ENCODE measurements around the gene RBBP8NL. TPM values are rescaled to one million over a fixed set of nuclear protein-coding genes. Genes with fewer than 3 reads are reported as not detected.
A peak's percentile ranks its signal among the peaks of the same experiment; 100 is the strongest.

Gene RBBP8NL
- total RNA-seq, 1 donor from 2014 or later, result 0.10 TPM

DNA sequence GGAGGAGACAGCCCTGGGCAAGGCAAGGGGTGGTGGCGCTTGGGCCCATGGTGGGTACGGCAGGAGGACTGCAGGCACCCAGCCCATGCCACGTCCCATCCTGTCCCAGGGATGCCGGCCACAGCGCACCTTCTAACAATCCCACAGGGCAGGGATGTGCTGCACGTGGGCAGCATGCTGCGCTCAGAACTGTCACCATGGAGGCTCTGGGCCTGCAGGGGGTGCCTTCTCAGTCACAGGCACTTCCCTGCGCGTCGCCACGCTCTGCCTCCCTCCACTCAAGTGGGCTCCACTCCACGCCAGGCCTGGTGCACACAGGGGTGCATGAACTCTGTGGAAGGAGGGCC, 22.6 kb downstream of the RBBP8NL start:
- Mint-ChIP-seq H3K27me3 (ENCODE audit: unreplicated experiment) (peaks cover 11% of the 10 kb centered on the region), H3K4me1 (ENCODE audit: unreplicated experiment) (peaks cover 6% of the 10 kb centered on the region), H3K36me3 (ENCODE audit: low read depth, unreplicated experiment) (no peaks in the 10 kb centered on the region), H3K27ac (ENCODE audit: unreplicated experiment) (no peak overlapping the region), H3K4me3 (ENCODE audit: unreplicated experiment) (no peak overlapping the region), H3K9me3 (ENCODE audit: unreplicated experiment) (no peaks in the 10 kb centered on the region)
- TF ChIP-seq, protein P1, sequence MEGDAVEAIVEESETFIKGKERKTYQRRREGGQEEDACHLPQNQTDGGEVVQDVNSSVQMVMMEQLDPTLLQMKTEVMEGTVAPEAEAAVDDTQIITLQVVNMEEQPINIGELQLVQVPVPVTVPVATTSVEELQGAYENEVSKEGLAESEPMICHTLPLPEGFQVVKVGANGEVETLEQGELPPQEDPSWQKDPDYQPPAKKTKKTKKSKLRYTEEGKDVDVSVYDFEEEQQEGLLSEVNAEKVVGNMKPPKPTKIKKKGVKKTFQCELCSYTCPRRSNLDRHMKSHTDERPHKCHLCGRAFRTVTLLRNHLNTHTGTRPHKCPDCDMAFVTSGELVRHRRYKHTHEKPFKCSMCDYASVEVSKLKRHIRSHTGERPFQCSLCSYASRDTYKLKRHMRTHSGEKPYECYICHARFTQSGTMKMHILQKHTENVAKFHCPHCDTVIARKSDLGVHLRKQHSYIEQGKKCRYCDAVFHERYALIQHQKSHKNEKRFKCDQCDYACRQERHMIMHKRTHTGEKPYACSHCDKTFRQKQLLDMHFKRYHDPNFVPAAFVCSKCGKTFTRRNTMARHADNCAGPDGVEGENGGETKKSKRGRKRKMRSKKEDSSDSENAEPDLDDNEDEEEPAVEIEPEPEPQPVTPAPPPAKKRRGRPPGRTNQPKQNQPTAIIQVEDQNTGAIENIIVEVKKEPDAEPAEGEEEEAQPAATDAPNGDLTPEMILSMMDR (IDR thresholded peaks at IDR 0.05; ENCODE audit: unreplicated experiment), result no peak
- DNase-seq (ENCODE audit: low spot score), result no peak

DNA sequence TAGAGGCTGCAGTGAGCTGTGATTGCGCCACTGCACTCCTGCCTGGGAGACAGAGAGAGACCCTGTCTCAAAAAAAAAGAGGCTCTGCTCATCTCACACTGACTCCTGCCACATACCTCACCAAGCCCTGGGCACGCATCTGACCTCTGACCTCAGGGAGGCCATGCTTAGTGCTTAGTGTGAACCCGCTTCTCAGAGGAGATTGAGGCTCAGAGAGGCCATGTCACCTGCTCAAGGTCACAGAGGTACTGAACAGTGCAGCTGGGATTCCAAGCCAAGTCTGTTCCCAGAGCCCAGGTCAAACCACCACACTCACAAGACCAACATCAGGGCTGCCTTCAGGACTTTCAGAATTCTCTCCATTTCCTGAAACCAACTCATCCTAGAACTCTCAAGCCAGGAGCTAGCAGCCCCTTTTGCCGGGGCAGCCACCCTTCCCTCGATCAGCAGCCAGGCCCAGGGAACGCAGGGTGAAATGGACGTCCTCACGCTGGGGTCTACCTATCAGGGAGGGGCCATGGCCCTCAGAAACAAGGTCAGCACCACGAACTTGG, 23.1 kb downstream of the RBBP8NL start:
- TF ChIP-seq, protein P1 (IDR thresholded peaks at IDR 0.05; ENCODE audit: unreplicated experiment), result no peak
- DNase-seq (ENCODE audit: low spot score), result no peak
- Mint-ChIP-seq H3K4me3 (ENCODE audit: unreplicated experiment) (no peak overlapping the region), H3K4me1 (ENCODE audit: unreplicated experiment) (peaks cover 6% of the 10 kb centered on the region), H3K27me3 (ENCODE audit: unreplicated experiment) (peaks cover 6% of the 10 kb centered on the region), H3K9me3 (ENCODE audit: unreplicated experiment) (no peaks in the 10 kb centered on the region), H3K27ac (ENCODE audit: unreplicated experiment) (peak overlapping the region; percentile 24), H3K36me3 (ENCODE audit: low read depth, unreplicated experiment) (no peaks in the 10 kb centered on the region)

DNA sequence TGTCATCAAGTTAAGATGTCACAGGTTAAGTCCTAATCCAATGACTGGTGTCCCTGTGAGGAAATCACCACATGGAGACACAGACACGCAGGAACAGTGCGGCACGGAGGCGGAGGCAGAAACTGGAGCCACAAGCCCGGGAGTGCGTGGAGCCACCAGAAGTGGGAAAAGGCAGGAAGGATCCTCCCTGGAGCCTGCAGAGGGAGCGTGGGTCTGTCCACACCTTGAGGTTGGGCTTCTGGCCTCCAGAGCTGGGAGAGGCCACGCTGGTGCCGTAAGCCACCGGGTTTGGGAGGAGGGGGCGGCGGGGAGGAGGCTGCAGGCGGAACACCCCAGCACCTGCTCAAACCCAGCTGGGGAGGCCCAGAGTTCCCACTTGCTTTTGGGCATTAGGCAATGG, 24.0 kb downstream of the RBBP8NL start:
- Mint-ChIP-seq H3K9me3 (ENCODE audit: unreplicated experiment) (no peaks in the 10 kb centered on the region), H3K36me3 (ENCODE audit: low read depth, unreplicated experiment) (no peaks in the 10 kb centered on the region), H3K27ac (ENCODE audit: unreplicated experiment) (no peak overlapping the region), H3K4me3 (ENCODE audit: unreplicated experiment) (peak overlapping the region; percentile 42), H3K4me1 (ENCODE audit: unreplicated experiment) (peaks cover 6% of the 10 kb centered on the region), H3K27me3 (ENCODE audit: unreplicated experiment) (peaks cover 5% of the 10 kb centered on the region)
- TF ChIP-seq, protein P1 (IDR thresholded peaks at IDR 0.05; ENCODE audit: unreplicated experiment), result no peak
- DNase-seq (ENCODE audit: low spot score), result no peak

DNA sequence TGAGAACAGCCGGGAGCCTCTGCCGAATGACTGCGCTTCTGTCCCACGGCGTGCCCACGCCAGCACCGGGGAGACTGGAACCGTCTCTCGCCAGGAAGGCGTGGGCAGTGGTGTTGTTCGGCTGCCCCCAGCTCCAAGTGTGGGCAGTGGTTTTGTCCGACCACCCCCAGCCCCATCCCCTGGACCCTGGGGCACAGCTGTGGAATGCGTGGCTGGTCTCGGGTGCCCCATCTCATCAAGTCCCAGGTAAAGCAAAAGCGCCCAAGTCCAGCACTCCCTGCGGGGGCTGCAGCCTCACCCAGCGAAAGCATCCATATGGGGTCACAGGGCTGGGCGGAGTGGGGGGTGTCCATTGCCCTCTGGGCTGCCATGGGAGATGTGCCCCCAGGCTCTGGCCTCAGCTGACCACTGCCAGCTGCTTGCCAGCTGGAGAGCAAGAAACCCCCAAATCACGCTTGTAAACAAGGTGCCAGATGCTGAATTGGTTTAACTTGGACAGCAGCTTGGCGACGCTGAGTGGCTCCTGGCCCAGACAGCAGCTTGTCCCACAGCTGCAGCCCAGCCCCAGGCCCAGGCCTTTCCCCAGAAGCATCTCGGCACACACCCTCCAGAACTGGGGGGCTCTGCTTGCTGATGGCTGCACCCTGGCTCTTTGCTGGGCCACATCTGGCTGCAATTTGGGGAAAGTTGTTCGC, 24.7 kb downstream of the RBBP8NL start:
- Mint-ChIP-seq H3K4me1 (ENCODE audit: unreplicated experiment) (peaks cover 6% of the 10 kb centered on the region), H3K9me3 (ENCODE audit: unreplicated experiment) (no peaks in the 10 kb centered on the region), H3K36me3 (ENCODE audit: low read depth, unreplicated experiment) (peaks cover 4% of the 10 kb centered on the region), H3K27me3 (ENCODE audit: unreplicated experiment) (peaks cover 5% of the 10 kb centered on the region), H3K4me3 (ENCODE audit: unreplicated experiment) (no peak overlapping the region), H3K27ac (ENCODE audit: unreplicated experiment) (no peak overlapping the region)
- TF ChIP-seq, protein P1 (IDR thresholded peaks at IDR 0.05; ENCODE audit: unreplicated experiment), result no peak
- DNase-seq (ENCODE audit: low spot score), result no peak

DNA sequence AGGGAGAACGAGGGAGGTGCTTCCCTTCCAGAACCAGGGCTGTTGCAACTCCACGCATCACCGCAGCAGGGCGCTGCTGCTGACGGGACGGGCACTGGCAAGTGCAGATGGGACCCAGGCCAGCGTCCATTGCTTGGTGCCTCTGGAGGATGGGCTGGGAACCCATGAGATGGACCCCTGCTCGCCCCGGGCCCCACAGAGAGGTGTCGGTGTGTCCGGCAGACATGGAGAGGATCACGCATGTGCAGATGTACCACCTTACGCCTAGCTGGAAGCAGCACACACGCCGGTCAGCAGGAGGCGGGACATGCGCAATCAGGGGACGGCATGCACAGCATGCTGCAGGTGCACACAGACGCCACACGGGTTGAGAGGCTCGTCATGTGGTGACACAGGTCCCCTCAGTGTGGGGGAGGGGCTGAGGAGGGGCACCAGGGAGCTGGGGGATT, 26.0 kb downstream of the RBBP8NL start:
- TF ChIP-seq, protein P1 (IDR thresholded peaks at IDR 0.05; ENCODE audit: unreplicated experiment), result peak; percentile 39
- Mint-ChIP-seq H3K27me3 (ENCODE audit: unreplicated experiment) (peaks cover 9% of the 10 kb centered on the region), H3K9me3 (ENCODE audit: unreplicated experiment) (no peaks in the 10 kb centered on the region), H3K36me3 (ENCODE audit: low read depth, unreplicated experiment) (peaks cover 4% of the 10 kb centered on the region), H3K27ac (ENCODE audit: unreplicated experiment) (no peak overlapping the region), H3K4me3 (ENCODE audit: unreplicated experiment) (no peak overlapping the region), H3K4me1 (ENCODE audit: unreplicated experiment) (peaks cover 6% of the 10 kb centered on the region)
- peak; percentile 58 for DNase-seq (ENCODE audit: low spot score)

All from endothelial cell (in vitro differentiated cells).